Activated CD8-positive, alpha-beta memory T cell treated with anti-CD3 and anti-CD28 coated beads, Interleukin-2, amount 10 ng/mL, durations not matched to agents 7 days and 5 days (primary cell): Measurements from ENCODE around the gene ARHGAP11A. TPM values are rescaled to one million over a fixed set of nuclear protein-coding genes. Genes with fewer than 3 reads are reported as not detected.

ENCODE experiments used
- ATAC-seq: fragments of 150-1000 bp; cut with Tn5 transposase; one replicate; pipeline ENCODE4 v1.10.0; 2021; ENCODE audit warnings: moderate library complexity
- CTCF ChIA-PET: fragments of 350-600 bp; sonication (Branson Sonifier 250); formaldehyde crosslinking; loops from one replicate; lab custom pipeline; 2021; ENCODE audit warnings: antibody characterized with exemption; lab: Charles Lee
- DNase-seq: peaks from one replicate; pipeline ENCODE4 v3.0.0-alpha.2; 2020
- H3K27ac Mint-ChIP-seq: one replicate; pipeline ENCODE4 v1.8.0; 2021; ENCODE audit warnings: mild to moderate bottlenecking, mixed read lengths
- H3K27me3 Mint-ChIP-seq: one replicate; pipeline ENCODE4 v1.8.0; 2021; ENCODE audit warnings: mixed read lengths
- H3K36me3 Mint-ChIP-seq: one replicate; pipeline ENCODE4 v1.8.0; 2021; ENCODE audit warnings: mild to moderate bottlenecking, mixed read lengths
- H3K4me1 Mint-ChIP-seq: one replicate; pipeline ENCODE4 v1.8.0; 2021; ENCODE audit warnings: mixed read lengths
- H3K4me3 Mint-ChIP-seq: one replicate; pipeline ENCODE4 v1.8.0; 2021; ENCODE audit warnings: mild to moderate bottlenecking, moderate library complexity, mixed read lengths
- H3K9me3 Mint-ChIP-seq: one replicate; pipeline ENCODE4 v1.8.0; 2022; ENCODE audit warnings: low read depth, mixed read lengths
- total RNA-seq, 2 experiments: library from RNA; stranded (reverse); gene quantifications; one replicate each; pipeline ENCODE4 v1.2.3, GENCODE V29; 2021

Gene ARHGAP11A
- total RNA-seq, 2 experiments from 2014 or later: 139 to 141 TPM

DNA sequence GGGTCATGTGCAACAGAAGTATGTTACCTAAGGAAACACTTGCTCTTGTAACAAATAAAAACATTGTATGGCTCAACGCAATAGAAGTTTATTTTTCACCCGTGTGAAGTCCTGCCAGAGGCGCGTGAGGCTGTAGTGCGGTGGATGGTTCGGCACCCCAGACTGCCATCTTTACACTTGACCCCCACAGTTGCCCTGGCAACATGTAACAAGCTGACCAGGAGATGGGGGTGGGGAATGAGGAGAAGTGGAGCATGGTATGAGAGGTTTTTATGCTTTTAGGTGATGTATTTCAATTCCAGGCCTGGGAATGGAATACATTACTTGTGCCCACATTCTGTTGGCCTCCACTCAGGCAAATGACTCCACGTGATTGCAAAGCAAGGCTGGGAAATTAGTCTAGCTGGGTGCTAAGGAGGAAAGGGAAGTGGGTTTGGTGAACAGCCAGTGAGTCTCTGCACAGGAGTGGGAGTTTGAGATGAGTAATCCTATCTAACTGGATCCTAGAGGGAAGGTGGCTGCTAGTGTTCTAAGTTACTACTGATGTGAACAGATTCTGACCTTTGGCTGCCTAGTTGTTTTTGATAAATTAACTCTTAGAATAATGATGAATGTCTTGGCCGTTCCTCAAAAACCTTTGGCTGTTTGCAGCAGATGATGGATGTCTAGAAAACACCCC is 68.7 kb downstream of the ARHGAP11A start:
- Mint-ChIP-seq H3K27ac (no peak overlapping the region), H3K4me1 (peaks cover 13% of the 10 kb centered on the region), H3K27me3 (no peaks in the 10 kb centered on the region), H3K4me3 (no peak overlapping the region), H3K36me3 (peaks cover 22% of the 10 kb centered on the region), H3K9me3 (no peaks in the 10 kb centered on the region)
- CTCF ChIA-PET: interaction anchor here (1.3 kb wide), 1 partner anchor 21 kb away, joined by 6 read pairs; no protein-coding TSS in a partner anchor
- ATAC-seq (no peak), DNase-seq (peak; percentile 43)

DNA sequence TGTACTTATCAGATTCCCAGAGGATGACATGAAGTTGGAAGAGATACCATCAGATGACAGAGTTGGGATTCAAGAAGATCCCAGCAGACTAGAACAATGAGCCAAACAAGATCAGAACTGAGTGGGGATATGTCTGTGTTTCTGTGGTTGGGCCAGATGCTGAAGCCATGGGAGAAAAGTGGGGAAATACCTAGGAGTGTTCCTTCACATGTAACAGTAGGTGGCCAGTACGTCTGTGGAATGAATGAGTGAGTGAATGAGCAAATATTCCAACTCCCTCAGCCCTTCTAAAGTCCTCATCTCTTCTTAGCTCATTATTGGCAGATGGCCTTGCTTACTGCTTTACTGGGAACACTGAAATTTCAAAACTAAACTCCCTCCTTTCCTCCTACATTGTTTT is 70.3 kb downstream of the ARHGAP11A start:
- CTCF ChIA-PET: no interaction called here
- Mint-ChIP-seq H3K27me3 (no peaks in the 10 kb centered on the region), H3K9me3 (no peaks in the 10 kb centered on the region), H3K4me1 (peaks cover 13% of the 10 kb centered on the region), H3K27ac (no peak overlapping the region), H3K36me3 (peaks cover 22% of the 10 kb centered on the region), H3K4me3 (no peak overlapping the region)
- no peak for DNase-seq
- no peak for ATAC-seq

DNA sequence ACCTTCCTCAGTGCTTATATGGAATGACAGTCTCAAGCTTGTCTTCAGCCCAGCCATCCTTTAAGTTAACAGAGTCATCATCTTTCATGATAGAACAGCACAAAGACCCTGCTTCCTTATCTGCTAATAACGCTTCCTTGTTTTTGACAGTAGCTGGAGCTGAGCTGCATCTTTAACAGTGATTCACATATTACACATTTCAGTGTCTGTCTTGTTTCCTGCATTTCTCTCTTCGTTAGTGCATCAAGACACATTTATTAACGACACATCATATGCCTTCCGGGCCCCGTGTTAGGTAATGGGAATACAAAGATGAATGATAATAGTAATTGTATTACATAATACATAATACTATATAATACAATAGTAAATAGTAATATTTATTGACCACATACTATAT is 72.3 kb downstream of the ARHGAP11A start:
- peaks cover 13% of the 10 kb centered on the region for H3K4me1 Mint-ChIP-seq
- no peaks in the 10 kb centered on the region for H3K9me3 Mint-ChIP-seq
- no peak overlapping the region for H3K27ac Mint-ChIP-seq
- H3K36me3 Mint-ChIP-seq: peaks cover 22% of the 10 kb centered on the region
- CTCF ChIA-PET: interaction anchor here (1.3 kb wide), 1 partner anchor 25 kb away, joined by 4 read pairs; no protein-coding TSS in a partner anchor
- ATAC-seq: no peak
- H3K27me3 Mint-ChIP-seq: no peaks in the 10 kb centered on the region
- H3K4me3 Mint-ChIP-seq: no peak overlapping the region
- DNase-seq: no peak

DNA sequence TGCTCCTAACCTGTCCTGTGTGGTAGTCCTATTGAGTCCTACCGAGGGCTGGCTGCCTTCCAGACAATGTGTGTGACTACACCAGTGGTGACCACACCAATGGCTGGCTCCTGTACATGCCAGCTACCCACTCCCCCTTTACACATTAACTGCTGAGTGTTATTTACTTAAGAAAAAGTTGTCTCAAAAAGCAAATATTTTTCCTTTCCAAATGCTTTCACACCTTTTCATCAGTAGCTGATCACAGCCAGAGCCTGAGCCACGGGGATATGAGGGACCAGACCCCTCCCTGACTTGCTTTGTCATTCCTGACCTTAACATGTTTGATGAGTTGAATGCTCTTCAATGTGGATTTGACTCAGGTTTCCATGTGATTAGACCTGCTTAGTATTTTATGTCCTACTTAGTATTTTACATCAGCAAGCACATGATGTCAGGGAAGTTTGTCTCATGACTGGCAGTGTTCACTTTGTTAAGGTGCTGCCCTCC is 72.9 kb downstream of the ARHGAP11A start:
- Mint-ChIP-seq H3K27me3 (no peaks in the 10 kb centered on the region), H3K27ac (no peak overlapping the region), H3K4me1 (peaks cover 12% of the 10 kb centered on the region), H3K9me3 (no peaks in the 10 kb centered on the region), H3K36me3 (peaks cover 21% of the 10 kb centered on the region), H3K4me3 (no peak overlapping the region)
- DNase-seq: no peak
- ATAC-seq: no peak
- CTCF ChIA-PET: interaction anchor here (1.3 kb wide), 1 partner anchor 26 kb away, joined by 4 read pairs; no protein-coding TSS in a partner anchor

Other genes with a start within 250 kb of the ARHGAP11A start
- 1 to 10 TPM in 1 of 2 experiments, under 1 TPM in 1; 0.68 to 1.5 TPM for gene GOLGA8K, start 212.2 kb upstream of the ARHGAP11A start, total RNA-seq
- gene GOLGA8O, start 159.9 kb upstream of the ARHGAP11A start, total RNA-seq: 1 to 10 TPM; 6.3 to 7.8 TPM
- gene GOLGA8N, start 22.0 kb upstream of the ARHGAP11A start, total RNA-seq: 10 to 100 TPM; 15.6 to 22.9 TPM
- gene SCG5, start 26.2 kb downstream of the ARHGAP11A start, total RNA-seq: 1 to 10 TPM; 3.5 to 4.3 TPM
- not detected for gene GREM1, start 102.5 kb downstream of the ARHGAP11A start, total RNA-seq